GM18505 (cell line): ENCODE results near the gene GPX6.
"Not testable (repeated sequence)": the region's sequence is repeated elsewhere in the genome, so short reads cannot be mapped to it uniquely, and the experiment has no call there.

ENCODE experiments used
- ATAC-seq: cut with Tn5 transposase; IDR thresholded peaks from one replicate; pipeline ENCODE4 v1.9.1; 2021; ENCODE audit not compliant: unreplicated experiment
- POLR2A ChIP-seq: IDR thresholded peaks from 4 replicates; pipeline ENCODE4 v1.6.1; 2011; ENCODE audit warnings: borderline replicate concordance; ENCODE audit not compliant: insufficient read depth, insufficient read length; ENCODE audit errors: extremely low read depth

The GPX6 gene, protein sequence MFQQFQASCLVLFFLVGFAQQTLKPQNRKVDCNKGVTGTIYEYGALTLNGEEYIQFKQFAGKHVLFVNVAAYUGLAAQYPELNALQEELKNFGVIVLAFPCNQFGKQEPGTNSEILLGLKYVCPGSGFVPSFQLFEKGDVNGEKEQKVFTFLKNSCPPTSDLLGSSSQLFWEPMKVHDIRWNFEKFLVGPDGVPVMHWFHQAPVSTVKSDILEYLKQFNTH

DNA sequence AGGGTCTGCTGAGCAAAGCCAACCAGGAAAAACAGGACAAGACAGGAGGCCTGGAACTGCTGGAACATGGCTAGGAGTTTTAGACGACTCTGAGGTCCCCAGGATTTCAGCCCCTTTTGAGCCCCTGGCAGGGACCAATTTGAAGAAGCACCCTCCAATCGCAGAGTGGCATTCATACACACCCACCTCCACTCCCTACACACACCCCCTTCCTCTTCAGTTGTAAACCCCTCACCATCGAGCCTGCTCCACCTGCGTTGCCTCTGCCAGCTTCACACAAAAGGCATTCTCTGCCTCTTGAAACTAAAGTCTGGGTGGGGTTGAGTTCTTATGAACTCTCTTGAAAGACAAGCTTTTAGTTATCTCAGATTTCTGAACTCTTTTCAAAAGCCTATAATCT lies at the start of gene GPX6:
TSS of gene GPX6 (minus strand) at position 118 of the 400 bp plus-strand sequence. CDS start at position 68, 50 bp downstream.
- no peak for TF ChIP-seq POLR2A
- ATAC-seq, result no peak

- ATAC-seq, result no peak
- no peak for TF ChIP-seq POLR2A
Measured at GRCh38 chr6:28563430-28564095, 48.0 kb upstream of the GPX6 start.

- TF ChIP-seq POLR2A, result no peak
- ATAC-seq, result no peak
Measured at GRCh38 chr6:28558629-28559028, 43.0 kb upstream of the GPX6 start.

- no peak for TF ChIP-seq POLR2A
- no peak for ATAC-seq
Measured at GRCh38 chr6:28555136-28555535, 39.5 kb upstream of the GPX6 start.

DNA sequence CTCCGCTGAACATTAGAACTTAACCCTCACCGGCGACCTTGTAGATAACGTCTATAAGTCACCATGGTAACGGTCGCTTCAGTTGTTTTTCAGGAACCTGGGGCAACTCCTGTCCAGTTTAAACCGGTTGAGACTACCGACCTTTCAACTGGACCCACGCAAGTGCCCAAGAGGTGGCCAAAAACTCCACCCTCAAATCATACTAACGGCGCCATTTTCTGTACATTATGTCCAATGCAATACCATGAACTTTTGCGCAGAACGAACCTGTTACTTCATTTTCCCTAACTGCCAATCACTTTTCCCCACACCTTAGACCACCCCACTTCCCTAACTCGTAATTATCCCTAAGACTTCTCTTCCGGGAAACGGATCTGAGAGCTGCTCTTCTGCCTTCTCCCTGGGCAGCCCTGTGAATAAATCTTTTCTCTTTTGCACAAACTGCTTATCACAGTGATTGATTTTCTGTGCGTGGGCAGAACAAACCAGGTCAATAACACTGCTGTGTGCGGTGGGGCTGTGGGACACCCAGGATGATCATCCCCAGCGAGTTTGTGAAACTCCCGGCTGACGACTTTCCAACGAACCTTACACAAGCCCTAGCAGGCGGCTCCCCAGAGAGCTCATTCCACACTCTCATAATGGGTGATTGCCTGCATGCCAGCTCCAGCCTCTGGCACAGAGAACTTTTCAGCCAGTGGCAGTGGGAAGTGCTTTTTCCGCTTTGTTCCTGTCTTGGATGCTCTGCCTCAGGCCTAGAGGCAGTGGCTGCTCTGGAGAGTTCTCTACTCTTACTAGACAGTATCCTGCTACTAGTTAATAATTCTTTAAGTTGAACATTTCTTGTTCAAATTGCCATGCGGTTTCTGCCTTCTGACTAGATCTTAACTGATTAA lies 38.6 kb upstream of the GPX6 start:
- no peak for TF ChIP-seq POLR2A
- no peak for ATAC-seq

GRCh38 chr6:28553384-28553985 lies 37.9 kb upstream of the GPX6 start:
- no peak for TF ChIP-seq POLR2A
- ATAC-seq, result no peak

DNA sequence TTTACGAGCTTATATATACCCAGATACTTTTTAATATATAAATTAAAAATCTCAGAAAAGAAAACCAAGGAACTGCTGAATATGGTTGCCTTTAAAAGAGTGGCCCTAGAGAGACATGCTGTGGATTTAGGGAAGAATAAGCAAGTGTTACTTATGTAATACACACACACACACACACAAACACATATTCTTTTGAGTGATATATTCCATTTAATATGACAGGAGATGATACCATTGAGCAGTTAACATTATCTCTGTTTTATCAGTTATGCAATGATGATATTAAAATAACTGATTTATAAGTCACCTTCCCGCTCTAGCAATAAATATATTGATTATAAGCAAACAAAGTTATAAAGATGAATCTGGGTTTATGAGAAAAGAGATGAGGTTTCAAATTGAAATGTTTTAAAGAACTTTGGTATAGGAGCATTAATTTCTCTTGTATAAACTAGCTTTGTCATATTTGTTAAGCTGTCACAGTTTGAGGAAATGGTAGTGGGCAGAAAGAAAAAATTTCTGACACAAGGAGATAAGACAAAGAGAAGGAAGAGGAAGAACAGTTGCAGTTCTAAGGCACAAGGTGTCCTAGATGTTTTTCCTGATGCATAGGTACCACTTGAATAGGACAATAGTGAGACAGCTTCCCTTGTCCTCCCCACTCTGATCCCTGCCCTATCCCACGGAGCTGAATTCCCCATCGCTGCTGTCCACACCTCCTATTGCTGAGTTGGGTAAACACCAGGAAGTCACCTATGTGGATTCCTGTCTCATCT lies 36.5 kb upstream of the GPX6 start:
- TF ChIP-seq POLR2A, result no peak
- ATAC-seq, result no peak

- ATAC-seq, result not testable (repeated sequence)
Measured at GRCh38 chr6:28547003-28547402, 31.4 kb upstream of the GPX6 start.

DNA sequence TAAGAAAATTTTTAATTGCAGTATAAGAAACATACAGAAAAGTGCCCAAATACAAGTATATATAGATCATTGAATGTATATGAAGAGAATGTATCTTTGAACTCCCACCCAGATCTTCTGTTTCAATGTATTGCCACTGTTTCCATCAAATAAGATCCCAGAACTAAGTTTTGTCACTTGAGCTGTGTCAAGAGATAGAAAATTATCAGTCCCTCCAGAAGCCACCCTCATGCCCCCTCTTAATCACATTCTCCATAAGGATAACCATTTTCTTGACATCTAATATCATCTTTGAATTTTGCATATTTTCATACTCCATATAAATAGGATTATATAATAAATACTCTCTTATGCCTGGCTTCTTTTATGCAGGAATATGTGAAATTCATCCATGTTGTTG lies 30.4 kb upstream of the GPX6 start:
- ATAC-seq, result no peak
- TF ChIP-seq POLR2A, result no peak

GRCh38 chr6:28543651-28544610 lies 28.3 kb upstream of the GPX6 start:
- TF ChIP-seq POLR2A, result no peak
- no peak for ATAC-seq

- TF ChIP-seq POLR2A, result no peak
- peak; percentile 51 for ATAC-seq
Measured at GRCh38 chr6:28542440-28543296, 27.1 kb upstream of the GPX6 start.

DNA sequence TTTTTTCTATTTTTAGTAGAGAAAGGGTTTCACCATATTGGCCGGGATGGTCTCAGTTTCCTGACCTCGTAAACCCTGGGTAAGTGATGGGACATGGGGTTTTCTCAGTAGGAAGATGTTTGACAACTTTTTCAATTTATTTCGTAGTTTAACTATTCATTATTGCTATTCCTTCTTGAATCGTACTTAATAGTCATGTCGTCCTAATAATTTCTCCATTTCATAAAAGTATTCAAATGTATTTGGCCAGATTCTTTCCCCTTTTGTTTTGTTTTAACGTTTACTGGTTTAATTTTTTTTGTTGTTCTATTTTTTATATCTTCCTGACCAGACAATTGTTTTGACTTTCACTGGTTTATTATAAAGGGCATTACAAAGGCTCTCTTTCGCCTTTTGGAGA lies 26.4 kb upstream of the GPX6 start:
- no peak for TF ChIP-seq POLR2A
- no peak for ATAC-seq
